HepG2 (cell line): ENCODE data around the gene ZNF84. TPM values are rescaled to one million over a fixed set of nuclear protein-coding genes. Genes with fewer than 3 reads are reported as not detected.
A peak's percentile ranks its signal among the peaks of the same experiment; 100 is the strongest.

Source experiments
- DNMT1 ChIP-seq: sonication (generic); formaldehyde crosslinking; IDR thresholded peaks from 2 replicates; pipeline ENCODE4 v1.5.1; 2020; ENCODE audit warnings: mild to moderate bottlenecking, missing genetic modification reagents
- FIP1L1 ChIP-seq: fragments of 200-400 bp; formaldehyde crosslinking; IDR thresholded peaks from 2 replicates; pipeline ENCODE4 v1.6.1; 2018; ENCODE audit warnings: low read depth, mild to moderate bottlenecking, low read length, moderate library complexity, borderline replicate concordance; ENCODE audit not compliant: insufficient read depth
- FOSL2 ChIP-seq: sonication (generic); formaldehyde crosslinking; IDR thresholded peaks from 2 replicates; pipeline ENCODE4 v1.4.0; 2020; ENCODE audit warnings: missing genetic modification reagents
- NCOR1 ChIP-seq: fragments of 200-600 bp; sonication (generic); IDR thresholded peaks from 2 replicates; pipeline ENCODE4 v1.7.0; 2017; ENCODE audit warnings: antibody characterized with exemption, low read length, borderline replicate concordance
- SCMH1 ChIP-seq: sonication (generic); formaldehyde crosslinking; IDR thresholded peaks from 2 replicates; pipeline ENCODE4 v1.9.0; 2021; ENCODE audit warnings: missing genetic modification reagents, mild to moderate bottlenecking, borderline replicate concordance
- ZBTB7A ChIP-seq: sonication (generic); formaldehyde crosslinking; IDR thresholded peaks from 2 replicates; pipeline ENCODE4 v1.8.0; 2022; ENCODE audit warnings: mild to moderate bottlenecking, missing genetic modification reagents
- ZNF138 ChIP-seq: sonication (generic); formaldehyde crosslinking; IDR thresholded peaks from 2 replicates; pipeline ENCODE4 v1.5.0; 2020; ENCODE audit warnings: mild to moderate bottlenecking, low read depth, missing genetic modification reagents
- ZNF17 ChIP-seq: sonication (generic); formaldehyde crosslinking; IDR thresholded peaks from 2 replicates; pipeline ENCODE4 v1.5.0; 2020; ENCODE audit warnings: mild to moderate bottlenecking, missing genetic modification reagents
- ZNF724P ChIP-seq: sonication (generic); formaldehyde crosslinking; IDR thresholded peaks from 2 replicates; pipeline ENCODE4 v1.8.0; 2022; ENCODE audit warnings: missing genetic modification reagents, borderline replicate concordance
- ZSCAN25 ChIP-seq: sonication (generic); formaldehyde crosslinking; IDR thresholded peaks from 2 replicates; pipeline ENCODE4 v1.8.0; 2022; ENCODE audit warnings: mild to moderate bottlenecking, missing genetic modification reagents
- polyA plus RNA-seq, 8 experiments: library from polyadenylated mRNA; depleted of rRNA in 3 of 8; stranded (reverse) in 7 of 8; unstranded in 1 of 8; fragments of >200 nt; fragmentation: Illumina TruSeq in 4 of 8; extraction: Trizol in 4 of 8; gene quantifications; 2 replicates each; pipeline versions ENCODE4 v1.2.1 to v1.2.3, GENCODE V29; 2011 to 2016; ENCODE audit warnings: low read depth in 4 of 8, missing spikeins in 1 of 8, mixed read lengths in 1 of 8; ENCODE audit not compliant: insufficient read depth in 1 of 8
- total RNA-seq, 5 experiments: library from RNA; depleted of rRNA; stranded (reverse); fragments of >200 nt; fragmentation: Illumina TruSeq; extraction: Trizol; gene quantifications; 2 replicates each; pipeline ENCODE4 v1.2.3, GENCODE V29; 2016; ENCODE audit warnings: low read depth in 1 of 5
- TF ChIP-seq, protein P1 (sequence below): sonication (generic); formaldehyde crosslinking; IDR thresholded peaks from 2 replicates; pipeline ENCODE4 v1.4.0; 2020; ENCODE audit warnings: missing genetic modification reagents, mild to moderate bottlenecking, borderline replicate concordance
- TF ChIP-seq, protein P2 (sequence below): sonication (generic); formaldehyde crosslinking; conservative IDR thresholded peaks from 2 replicates; pipeline ENCODE4 v1.4.0; 2020; ENCODE audit warnings: mild to moderate bottlenecking, missing genetic modification reagents, moderate library complexity
- TF ChIP-seq, protein P3 (sequence below): sonication (generic); formaldehyde crosslinking; IDR thresholded peaks from 2 replicates; pipeline ENCODE4 v1.5.0; 2020; ENCODE audit warnings: missing genetic modification reagents, mild to moderate bottlenecking, borderline replicate concordance
- TF ChIP-seq, protein P4 (sequence below): sonication (generic); formaldehyde crosslinking; IDR thresholded peaks from 2 replicates; pipeline ENCODE4 v1.4.0; 2020; ENCODE audit warnings: missing genetic modification reagents; ENCODE audit errors: not compliant biosample characterization
- TF ChIP-seq, protein P5 (sequence below): sonication (generic); formaldehyde crosslinking; IDR thresholded peaks from 2 replicates; pipeline ENCODE4 v1.5.0; 2020; ENCODE audit warnings: mild to moderate bottlenecking, missing genetic modification reagents, borderline replicate concordance

ZNF84 gene
- total and polyA plus RNA-seq, 2 of the 13 experiments (the other 11 are each of a cell fraction or from before 2014, with no cell fraction given) = 15.5 to 21.8 TPM

DNA sequence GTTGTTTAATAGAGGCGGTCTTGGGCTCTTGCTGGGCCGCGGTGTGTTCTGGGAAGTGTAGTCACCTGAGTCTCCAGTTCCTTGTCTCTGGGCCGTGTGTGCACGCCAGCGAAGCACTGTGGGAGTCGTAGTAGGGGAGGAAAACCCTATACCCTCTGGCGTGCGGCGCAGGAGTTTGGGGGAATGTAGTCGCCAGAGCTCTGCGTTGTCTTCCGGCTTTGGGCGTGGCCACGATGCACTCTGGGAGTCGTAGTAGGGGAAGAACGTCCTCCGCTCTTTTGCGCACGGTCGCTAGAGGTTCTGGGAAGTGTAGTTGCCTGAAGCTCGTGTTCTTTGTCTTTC is 42.7 kb downstream of the ZNF84 start (continued):
- no peak for TF ChIP-seq NCOR1
- TF ChIP-seq DNMT1 = no peak
- TF ChIP-seq, protein P1, sequence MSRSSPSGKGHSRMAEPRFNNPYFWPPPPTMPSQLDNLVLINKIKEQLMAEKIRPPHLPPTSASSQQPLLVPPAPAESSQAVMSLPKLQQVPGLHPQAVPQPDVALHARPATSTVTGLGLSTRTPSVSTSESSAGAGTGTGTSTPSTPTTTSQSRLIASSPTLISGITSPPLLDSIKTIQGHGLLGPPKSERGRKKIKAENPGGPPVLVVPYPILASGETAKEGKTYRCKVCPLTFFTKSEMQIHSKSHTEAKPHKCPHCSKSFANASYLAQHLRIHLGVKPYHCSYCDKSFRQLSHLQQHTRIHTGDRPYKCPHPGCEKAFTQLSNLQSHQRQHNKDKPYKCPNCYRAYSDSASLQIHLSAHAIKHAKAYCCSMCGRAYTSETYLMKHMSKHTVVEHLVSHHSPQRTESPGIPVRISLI (CRISPR knock-in tag) = no peak
- no peak for TF ChIP-seq ZNF724P (CRISPR knock-in tag)
- no peak for TF ChIP-seq SCMH1
- no peak for TF ChIP-seq FIP1L1
- TF ChIP-seq, protein P2, sequence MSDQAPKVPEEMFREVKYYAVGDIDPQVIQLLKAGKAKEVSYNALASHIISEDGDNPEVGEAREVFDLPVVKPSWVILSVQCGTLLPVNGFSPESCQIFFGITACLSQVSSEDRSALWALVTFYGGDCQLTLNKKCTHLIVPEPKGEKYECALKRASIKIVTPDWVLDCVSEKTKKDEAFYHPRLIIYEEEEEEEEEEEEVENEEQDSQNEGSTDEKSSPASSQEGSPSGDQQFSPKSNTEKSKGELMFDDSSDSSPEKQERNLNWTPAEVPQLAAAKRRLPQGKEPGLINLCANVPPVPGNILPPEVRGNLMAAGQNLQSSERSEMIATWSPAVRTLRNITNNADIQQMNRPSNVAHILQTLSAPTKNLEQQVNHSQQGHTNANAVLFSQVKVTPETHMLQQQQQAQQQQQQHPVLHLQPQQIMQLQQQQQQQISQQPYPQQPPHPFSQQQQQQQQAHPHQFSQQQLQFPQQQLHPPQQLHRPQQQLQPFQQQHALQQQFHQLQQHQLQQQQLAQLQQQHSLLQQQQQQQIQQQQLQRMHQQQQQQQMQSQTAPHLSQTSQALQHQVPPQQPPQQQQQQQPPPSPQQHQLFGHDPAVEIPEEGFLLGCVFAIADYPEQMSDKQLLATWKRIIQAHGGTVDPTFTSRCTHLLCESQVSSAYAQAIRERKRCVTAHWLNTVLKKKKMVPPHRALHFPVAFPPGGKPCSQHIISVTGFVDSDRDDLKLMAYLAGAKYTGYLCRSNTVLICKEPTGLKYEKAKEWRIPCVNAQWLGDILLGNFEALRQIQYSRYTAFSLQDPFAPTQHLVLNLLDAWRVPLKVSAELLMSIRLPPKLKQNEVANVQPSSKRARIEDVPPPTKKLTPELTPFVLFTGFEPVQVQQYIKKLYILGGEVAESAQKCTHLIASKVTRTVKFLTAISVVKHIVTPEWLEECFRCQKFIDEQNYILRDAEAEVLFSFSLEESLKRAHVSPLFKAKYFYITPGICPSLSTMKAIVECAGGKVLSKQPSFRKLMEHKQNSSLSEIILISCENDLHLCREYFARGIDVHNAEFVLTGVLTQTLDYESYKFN (CRISPR knock-in tag) = 0 out of 2 replicates have a peak, but pooled peaks have one; percentile 4
- peak; percentile 46 for TF ChIP-seq FOSL2 (CRISPR knock-in tag)
- TF ChIP-seq ZNF17 = no peak
- TF ChIP-seq, protein P3, sequence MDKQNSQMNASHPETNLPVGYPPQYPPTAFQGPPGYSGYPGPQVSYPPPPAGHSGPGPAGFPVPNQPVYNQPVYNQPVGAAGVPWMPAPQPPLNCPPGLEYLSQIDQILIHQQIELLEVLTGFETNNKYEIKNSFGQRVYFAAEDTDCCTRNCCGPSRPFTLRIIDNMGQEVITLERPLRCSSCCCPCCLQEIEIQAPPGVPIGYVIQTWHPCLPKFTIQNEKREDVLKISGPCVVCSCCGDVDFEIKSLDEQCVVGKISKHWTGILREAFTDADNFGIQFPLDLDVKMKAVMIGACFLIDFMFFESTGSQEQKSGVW (CRISPR knock-in tag) = no peak
- TF ChIP-seq, protein P4, sequence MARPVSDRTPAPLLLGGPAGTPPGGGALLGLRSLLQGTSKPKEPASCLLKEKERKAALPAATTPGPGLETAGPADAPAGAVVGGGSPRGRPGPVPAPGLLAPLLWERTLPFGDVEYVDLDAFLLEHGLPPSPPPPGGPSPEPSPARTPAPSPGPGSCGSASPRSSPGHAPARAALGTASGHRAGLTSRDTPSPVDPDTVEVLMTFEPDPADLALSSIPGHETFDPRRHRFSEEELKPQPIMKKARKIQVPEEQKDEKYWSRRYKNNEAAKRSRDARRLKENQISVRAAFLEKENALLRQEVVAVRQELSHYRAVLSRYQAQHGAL (CRISPR knock-in tag) = peak; percentile 56
- TF ChIP-seq, protein P5, sequence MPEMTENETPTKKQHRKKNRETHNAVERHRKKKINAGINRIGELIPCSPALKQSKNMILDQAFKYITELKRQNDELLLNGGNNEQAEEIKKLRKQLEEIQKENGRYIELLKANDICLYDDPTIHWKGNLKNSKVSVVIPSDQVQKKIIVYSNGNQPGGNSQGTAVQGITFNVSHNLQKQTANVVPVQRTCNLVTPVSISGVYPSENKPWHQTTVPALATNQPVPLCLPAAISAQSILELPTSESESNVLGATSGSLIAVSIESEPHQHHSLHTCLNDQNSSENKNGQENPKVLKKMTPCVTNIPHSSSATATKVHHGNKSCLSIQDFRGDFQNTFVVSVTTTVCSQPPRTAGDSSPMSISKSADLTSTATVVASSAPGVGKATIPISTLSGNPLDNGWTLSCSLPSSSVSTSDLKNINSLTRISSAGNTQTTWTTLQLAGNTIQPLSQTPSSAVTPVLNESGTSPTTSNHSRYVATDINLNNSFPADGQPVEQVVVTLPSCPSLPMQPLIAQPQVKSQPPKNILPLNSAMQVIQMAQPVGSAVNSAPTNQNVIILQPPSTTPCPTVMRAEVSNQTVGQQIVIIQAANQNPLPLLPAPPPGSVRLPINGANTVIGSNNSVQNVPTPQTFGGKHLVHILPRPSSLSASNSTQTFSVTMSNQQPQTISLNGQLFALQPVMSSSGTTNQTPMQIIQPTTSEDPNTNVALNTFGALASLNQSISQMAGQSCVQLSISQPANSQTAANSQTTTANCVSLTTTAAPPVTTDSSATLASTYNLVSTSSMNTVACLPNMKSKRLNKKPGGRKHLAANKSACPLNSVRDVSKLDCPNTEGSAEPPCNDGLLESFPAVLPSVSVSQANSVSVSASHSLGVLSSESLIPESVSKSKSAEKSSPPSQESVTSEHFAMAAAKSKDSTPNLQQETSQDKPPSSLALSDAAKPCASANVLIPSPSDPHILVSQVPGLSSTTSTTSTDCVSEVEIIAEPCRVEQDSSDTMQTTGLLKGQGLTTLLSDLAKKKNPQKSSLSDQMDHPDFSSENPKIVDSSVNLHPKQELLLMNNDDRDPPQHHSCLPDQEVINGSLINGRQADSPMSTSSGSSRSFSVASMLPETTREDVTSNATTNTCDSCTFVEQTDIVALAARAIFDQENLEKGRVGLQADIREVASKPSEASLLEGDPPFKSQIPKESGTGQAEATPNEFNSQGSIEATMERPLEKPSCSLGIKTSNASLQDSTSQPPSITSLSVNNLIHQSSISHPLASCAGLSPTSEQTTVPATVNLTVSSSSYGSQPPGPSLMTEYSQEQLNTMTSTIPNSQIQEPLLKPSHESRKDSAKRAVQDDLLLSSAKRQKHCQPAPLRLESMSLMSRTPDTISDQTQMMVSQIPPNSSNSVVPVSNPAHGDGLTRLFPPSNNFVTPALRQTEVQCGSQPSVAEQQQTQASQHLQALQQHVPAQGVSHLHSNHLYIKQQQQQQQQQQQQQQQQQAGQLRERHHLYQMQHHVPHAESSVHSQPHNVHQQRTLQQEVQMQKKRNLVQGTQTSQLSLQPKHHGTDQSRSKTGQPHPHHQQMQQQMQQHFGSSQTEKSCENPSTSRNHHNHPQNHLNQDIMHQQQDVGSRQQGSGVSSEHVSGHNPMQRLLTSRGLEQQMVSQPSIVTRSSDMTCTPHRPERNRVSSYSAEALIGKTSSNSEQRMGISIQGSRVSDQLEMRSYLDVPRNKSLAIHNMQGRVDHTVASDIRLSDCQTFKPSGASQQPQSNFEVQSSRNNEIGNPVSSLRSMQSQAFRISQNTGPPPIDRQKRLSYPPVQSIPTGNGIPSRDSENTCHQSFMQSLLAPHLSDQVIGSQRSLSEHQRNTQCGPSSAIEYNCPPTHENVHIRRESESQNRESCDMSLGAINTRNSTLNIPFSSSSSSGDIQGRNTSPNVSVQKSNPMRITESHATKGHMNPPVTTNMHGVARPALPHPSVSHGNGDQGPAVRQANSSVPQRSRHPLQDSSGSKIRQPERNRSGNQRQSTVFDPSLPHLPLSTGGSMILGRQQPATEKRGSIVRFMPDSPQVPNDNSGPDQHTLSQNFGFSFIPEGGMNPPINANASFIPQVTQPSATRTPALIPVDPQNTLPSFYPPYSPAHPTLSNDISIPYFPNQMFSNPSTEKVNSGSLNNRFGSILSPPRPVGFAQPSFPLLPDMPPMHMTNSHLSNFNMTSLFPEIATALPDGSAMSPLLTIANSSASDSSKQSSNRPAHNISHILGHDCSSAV (CRISPR knock-in tag) = no peak
- TF ChIP-seq ZNF138 (CRISPR knock-in tag) = no peak
- TF ChIP-seq ZSCAN25 (CRISPR knock-in tag) = no peak
- TF ChIP-seq ZBTB7A (CRISPR knock-in tag) = no peak
